K562 (cell line): ENCODE measurements around the gene CDKN2C. TPM values are rescaled to one million over a fixed set of nuclear protein-coding genes. Genes with fewer than 3 reads are reported as not detected.

ENCODE experiments used
- BHLHE40 ChIP-seq: IDR thresholded peaks from 2 replicates; pipeline ENCODE4 v1.6.1; 2011; ENCODE audit warnings: low read length, improper control_type of control experiment
- CBFA2T3 ChIP-seq: fragments of 450-650 bp; IDR thresholded peaks from 2 replicates; pipeline ENCODE4 v1.6.1; 2017
- ETV5 ChIP-seq: sonication (generic); formaldehyde crosslinking; IDR thresholded peaks from 2 replicates; pipeline ENCODE4 v1.4.0; 2020; ENCODE audit warnings: low read depth, mild to moderate bottlenecking, missing genetic modification reagents
- GABPA ChIP-seq: fragments of 200-800 bp; sonication (Bioruptor generic); conservative IDR thresholded peaks from 2 replicates; pipeline ENCODE4 v1.6.1; 2016; ENCODE audit warnings: low read depth, missing genetic modification characterization, missing compliant biosample characterization
- GATAD2B ChIP-seq: fragments of 450-650 bp; IDR thresholded peaks from 2 replicates; pipeline ENCODE4 v1.6.1; 2017; ENCODE audit warnings: mild to moderate bottlenecking, borderline replicate concordance
- HSF4 ChIP-seq: fragments of 250-450 bp; sonication (Bioruptor Pico); IDR thresholded peaks from 2 replicates; pipeline ENCODE4 v2.1.2; 2022; ENCODE audit warnings: mild to moderate bottlenecking, moderate library complexity, borderline replicate concordance
- KLF13 ChIP-seq: fragments of 450-650 bp; IDR thresholded peaks from 2 replicates; pipeline ENCODE4 v1.6.1; 2016; ENCODE audit warnings: missing genetic modification characterization, low read depth, mild to moderate bottlenecking, missing compliant biosample characterization, moderate library complexity, borderline replicate concordance
- NRF1 ChIP-seq, 2 experiments: fragments of 450-650 bp; IDR thresholded peaks in 1 of 2; conservative IDR thresholded peaks in 1 of 2; 2 replicates each; pipeline ENCODE4 v1.6.1; 2014; ENCODE audit warnings: mild to moderate bottlenecking in 2 of 2
- RBFOX2 ChIP-seq: fragments of 200-400 bp; formaldehyde crosslinking; IDR thresholded peaks from 2 replicates; pipeline ENCODE4 v1.6.1; 2017; ENCODE audit warnings: low read depth, mild to moderate bottlenecking, low read length, moderate library complexity
- TAF1 ChIP-seq: IDR thresholded peaks from 2 replicates; pipeline ENCODE4 v1.6.1; 2011; ENCODE audit warnings: mild to moderate bottlenecking, low read length, moderate library complexity; ENCODE audit not compliant: insufficient read depth, control insufficient read depth, severe bottlenecking; ENCODE audit errors: extremely low read depth
- XRCC4 ChIP-seq: IDR thresholded peaks from one replicate; pipeline ENCODE4 v1.6.1; 2011; ENCODE audit not compliant: insufficient read depth, insufficient read length; ENCODE audit errors: extremely low read depth
- ZFP1 ChIP-seq: fragments of 450-650 bp; formaldehyde crosslinking; IDR thresholded peaks from 2 replicates; pipeline ENCODE4 v1.4.0; 2020; ENCODE audit warnings: mild to moderate bottlenecking, mixed read lengths
- ZNF12 ChIP-seq: sonication (generic); formaldehyde crosslinking; IDR thresholded peaks from 2 replicates; pipeline ENCODE4 v1.4.0; 2020; ENCODE audit warnings: mild to moderate bottlenecking, missing genetic modification reagents
- ZNF511 ChIP-seq: sonication (generic); formaldehyde crosslinking; IDR thresholded peaks from 2 replicates; pipeline ENCODE4 v1.8.0; 2022; ENCODE audit warnings: mild to moderate bottlenecking, missing genetic modification reagents
- polyA plus RNA-seq, 8 experiments: library from polyadenylated mRNA; depleted of rRNA in 4 of 8; stranded (reverse) in 5 of 8; unstranded in 3 of 8; fragments of >200 nt; fragmentation: Nextera tagmentation in 2 of 8; fragmentation: Illumina TruSeq in 1 of 8; extraction: Ambion mirVana in 2 of 8; extraction: Trizol in 1 of 8; gene quantifications; 2 replicates each; pipeline versions ENCODE4 v1.2.1 to v1.2.3, GENCODE V29; 2011 to 2014; ENCODE audit warnings: inconsistent platforms in 1 of 8, missing spikeins in 1 of 8
- total RNA-seq, 7 experiments: library from RNA; depleted of rRNA in 6 of 7; stranded (reverse); fragments of >200 nt in 6 of 7; fragmentation: Illumina TruSeq in 2 of 7; extraction: Trizol in 2 of 7; gene quantifications; 2 replicates each; pipeline versions ENCODE4 v1.2.1 to v1.2.3, GENCODE V29; 2011 to 2021; ENCODE audit warnings: low replicate concordance in 1 of 7
- TF ChIP-seq, protein P1 (sequence below): fragments of 450-650 bp; IDR thresholded peaks from 2 replicates; pipeline ENCODE4 v1.6.1; 2016
- TF ChIP-seq, protein P2 (sequence below): sonication (generic); IDR thresholded peaks from 2 replicates; pipeline ENCODE4 v1.6.1; 2016
- TF ChIP-seq, protein P3 (sequence below): fragments of 250-450 bp; sonication (Bioruptor Pico); IDR thresholded peaks from 2 replicates; pipeline ENCODE4 v1.4.0; 2020; ENCODE audit warnings: mild to moderate bottlenecking, moderate library complexity
- TF ChIP-seq, protein P4 (sequence below): fragments of 250-450 bp; sonication (Bioruptor Pico); IDR thresholded peaks from 2 replicates; pipeline ENCODE4 v1.4.0; 2020; ENCODE audit warnings: mild to moderate bottlenecking, moderate library complexity, borderline replicate concordance
- TF ChIP-seq, protein P5 (sequence below): fragments of 450-650 bp; IDR thresholded peaks from 2 replicates; pipeline ENCODE4 v1.6.1; 2017; ENCODE audit warnings: mild to moderate bottlenecking, moderate library complexity

Gene CDKN2C
- total and polyA plus RNA-seq, 9 of the 15 experiments (the other 6 are each of a cell fraction or from before 2014, with no cell fraction given) = 11.9 to 74.3 (median 45.9) TPM

DNA sequence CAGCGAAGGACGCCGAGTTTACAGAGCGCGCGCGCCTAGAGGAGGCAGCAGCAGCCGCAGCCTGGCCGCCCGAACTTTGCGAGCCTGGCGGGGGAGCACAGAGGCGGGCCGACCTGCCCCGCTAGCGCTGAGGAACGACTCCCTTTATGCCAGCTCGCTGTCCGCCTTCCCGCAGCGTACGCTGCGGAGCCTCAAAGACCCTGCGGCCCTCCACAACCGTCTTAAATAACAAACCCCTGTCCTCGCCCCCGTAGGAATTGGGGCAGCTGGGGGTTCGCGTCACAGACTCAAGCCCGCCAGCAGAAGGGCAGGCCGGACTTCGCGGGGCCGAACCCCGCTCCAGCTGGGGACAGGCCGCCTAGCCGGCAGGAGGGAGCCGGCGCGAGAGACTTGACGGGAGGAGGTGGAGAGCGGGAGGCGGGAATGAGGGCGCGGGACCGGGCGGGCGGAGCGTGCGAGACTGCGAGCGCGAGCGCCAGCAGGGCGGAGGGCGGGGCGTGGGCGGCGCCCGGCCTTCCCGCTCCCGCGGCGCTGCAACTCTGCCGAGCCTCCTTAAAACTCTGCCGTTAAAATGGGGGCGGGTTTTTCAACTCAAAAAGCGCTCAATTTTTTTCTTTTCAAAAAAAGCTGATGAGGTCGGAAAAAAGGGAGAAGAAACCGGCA, 1.8 kb upstream of the CDKN2C start (continued):
- TF ChIP-seq, protein P1, sequence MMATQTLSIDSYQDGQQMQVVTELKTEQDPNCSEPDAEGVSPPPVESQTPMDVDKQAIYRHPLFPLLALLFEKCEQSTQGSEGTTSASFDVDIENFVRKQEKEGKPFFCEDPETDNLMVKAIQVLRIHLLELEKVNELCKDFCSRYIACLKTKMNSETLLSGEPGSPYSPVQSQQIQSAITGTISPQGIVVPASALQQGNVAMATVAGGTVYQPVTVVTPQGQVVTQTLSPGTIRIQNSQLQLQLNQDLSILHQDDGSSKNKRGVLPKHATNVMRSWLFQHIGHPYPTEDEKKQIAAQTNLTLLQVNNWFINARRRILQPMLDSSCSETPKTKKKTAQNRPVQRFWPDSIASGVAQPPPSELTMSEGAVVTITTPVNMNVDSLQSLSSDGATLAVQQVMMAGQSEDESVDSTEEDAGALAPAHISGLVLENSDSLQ = 0 out of 2 replicates have a peak, but pooled peaks have one; percentile 10
- TF ChIP-seq, protein P2, sequence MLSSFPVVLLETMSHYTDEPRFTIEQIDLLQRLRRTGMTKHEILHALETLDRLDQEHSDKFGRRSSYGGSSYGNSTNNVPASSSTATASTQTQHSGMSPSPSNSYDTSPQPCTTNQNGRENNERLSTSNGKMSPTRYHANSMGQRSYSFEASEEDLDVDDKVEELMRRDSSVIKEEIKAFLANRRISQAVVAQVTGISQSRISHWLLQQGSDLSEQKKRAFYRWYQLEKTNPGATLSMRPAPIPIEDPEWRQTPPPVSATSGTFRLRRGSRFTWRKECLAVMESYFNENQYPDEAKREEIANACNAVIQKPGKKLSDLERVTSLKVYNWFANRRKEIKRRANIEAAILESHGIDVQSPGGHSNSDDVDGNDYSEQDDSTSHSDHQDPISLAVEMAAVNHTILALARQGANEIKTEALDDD = no peak
- TF ChIP-seq CBFA2T3 = no peak
- peak; percentile 88 for TF ChIP-seq ZNF511
- no peak for TF ChIP-seq ZFP1
- TF ChIP-seq XRCC4 = no peak
- TF ChIP-seq RBFOX2 = peak; percentile 94
- TF ChIP-seq, protein P3, sequence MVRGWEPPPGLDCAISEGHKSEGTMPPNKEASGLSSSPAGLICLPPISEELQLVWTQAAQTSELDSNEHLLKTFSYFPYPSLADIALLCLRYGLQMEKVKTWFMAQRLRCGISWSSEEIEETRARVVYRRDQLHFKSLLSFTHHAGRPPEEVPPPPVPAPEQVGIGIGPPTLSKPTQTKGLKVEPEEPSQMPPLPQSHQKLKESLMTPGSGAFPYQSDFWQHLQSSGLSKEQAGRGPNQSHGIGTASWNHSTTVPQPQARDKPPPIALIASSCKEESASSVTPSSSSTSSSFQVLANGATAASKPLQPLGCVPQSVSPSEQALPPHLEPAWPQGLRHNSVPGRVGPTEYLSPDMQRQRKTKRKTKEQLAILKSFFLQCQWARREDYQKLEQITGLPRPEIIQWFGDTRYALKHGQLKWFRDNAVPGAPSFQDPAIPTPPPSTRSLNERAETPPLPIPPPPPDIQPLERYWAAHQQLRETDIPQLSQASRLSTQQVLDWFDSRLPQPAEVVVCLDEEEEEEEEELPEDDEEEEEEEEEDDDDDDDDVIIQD (CRISPR knock-in tag) = no peak
- TF ChIP-seq, protein P4, sequence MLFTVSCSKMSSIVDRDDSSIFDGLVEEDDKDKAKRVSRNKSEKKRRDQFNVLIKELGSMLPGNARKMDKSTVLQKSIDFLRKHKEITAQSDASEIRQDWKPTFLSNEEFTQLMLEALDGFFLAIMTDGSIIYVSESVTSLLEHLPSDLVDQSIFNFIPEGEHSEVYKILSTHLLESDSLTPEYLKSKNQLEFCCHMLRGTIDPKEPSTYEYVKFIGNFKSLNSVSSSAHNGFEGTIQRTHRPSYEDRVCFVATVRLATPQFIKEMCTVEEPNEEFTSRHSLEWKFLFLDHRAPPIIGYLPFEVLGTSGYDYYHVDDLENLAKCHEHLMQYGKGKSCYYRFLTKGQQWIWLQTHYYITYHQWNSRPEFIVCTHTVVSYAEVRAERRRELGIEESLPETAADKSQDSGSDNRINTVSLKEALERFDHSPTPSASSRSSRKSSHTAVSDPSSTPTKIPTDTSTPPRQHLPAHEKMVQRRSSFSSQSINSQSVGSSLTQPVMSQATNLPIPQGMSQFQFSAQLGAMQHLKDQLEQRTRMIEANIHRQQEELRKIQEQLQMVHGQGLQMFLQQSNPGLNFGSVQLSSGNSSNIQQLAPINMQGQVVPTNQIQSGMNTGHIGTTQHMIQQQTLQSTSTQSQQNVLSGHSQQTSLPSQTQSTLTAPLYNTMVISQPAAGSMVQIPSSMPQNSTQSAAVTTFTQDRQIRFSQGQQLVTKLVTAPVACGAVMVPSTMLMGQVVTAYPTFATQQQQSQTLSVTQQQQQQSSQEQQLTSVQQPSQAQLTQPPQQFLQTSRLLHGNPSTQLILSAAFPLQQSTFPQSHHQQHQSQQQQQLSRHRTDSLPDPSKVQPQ (CRISPR knock-in tag) = no peak
- TF ChIP-seq GABPA (tag) = peak; percentile 31; the same call in 1 of the 2 replicates
- no peak for TF ChIP-seq KLF13 (tag)
- TF ChIP-seq ETV5 (CRISPR knock-in tag) = no peak
- TF ChIP-seq ZNF12 = peak; percentile 60; the same call in 1 of the 2 replicates
- no peak for TF ChIP-seq HSF4
- TF ChIP-seq TAF1 = no peak
- peak; percentile 77 for TF ChIP-seq BHLHE40
- TF ChIP-seq, protein P5, sequence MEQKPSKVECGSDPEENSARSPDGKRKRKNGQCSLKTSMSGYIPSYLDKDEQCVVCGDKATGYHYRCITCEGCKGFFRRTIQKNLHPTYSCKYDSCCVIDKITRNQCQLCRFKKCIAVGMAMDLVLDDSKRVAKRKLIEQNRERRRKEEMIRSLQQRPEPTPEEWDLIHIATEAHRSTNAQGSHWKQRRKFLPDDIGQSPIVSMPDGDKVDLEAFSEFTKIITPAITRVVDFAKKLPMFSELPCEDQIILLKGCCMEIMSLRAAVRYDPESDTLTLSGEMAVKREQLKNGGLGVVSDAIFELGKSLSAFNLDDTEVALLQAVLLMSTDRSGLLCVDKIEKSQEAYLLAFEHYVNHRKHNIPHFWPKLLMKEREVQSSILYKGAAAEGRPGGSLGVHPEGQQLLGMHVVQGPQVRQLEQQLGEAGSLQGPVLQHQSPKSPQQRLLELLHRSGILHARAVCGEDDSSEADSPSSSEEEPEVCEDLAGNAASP = no peak
- peak; percentile 77; the same call in 1 of the 2 replicates for TF ChIP-seq GATAD2B
- peak; percentile 75 to 76 for TF ChIP-seq NRF1 (conservative IDR thresholded peaks at IDR 0.05 in 1 of 2, IDR thresholded peaks at IDR 0.05 in 1 of 2)
